Neuronal stem cell (in vitro differentiated cells): ENCODE measurements around the gene TEX26.

Source experiments
- DNase-seq: peaks from one replicate; pipeline ENCODE4 v3.0.0-alpha.2; 2013; ENCODE audit warnings: low spot score
- H2AFZ ChIP-seq: one replicate; pipeline ENCODE4 v1.6.1; 2013; ENCODE audit warnings: mild to moderate bottlenecking, low read length, inconsistent platforms
- H2AK5ac ChIP-seq: 2 replicates; pipeline ENCODE4 v1.6.1; 2013; ENCODE audit warnings: low read depth, mild to moderate bottlenecking, inconsistent platforms, low read length, moderate library complexity, mixed read lengths
- H2BK120ac ChIP-seq: 2 replicates; pipeline ENCODE4 v1.6.1; 2013; ENCODE audit warnings: low read depth, mild to moderate bottlenecking, inconsistent platforms, low read length, moderate library complexity, mixed read lengths
- H2BK12ac ChIP-seq: one replicate; pipeline ENCODE4 v1.6.1; 2013; ENCODE audit warnings: low read length, inconsistent platforms
- H2BK15ac ChIP-seq: 2 replicates; pipeline ENCODE4 v1.6.1; 2013; ENCODE audit warnings: mild to moderate bottlenecking, low read length, inconsistent platforms, mixed read lengths
- H2BK5ac ChIP-seq: one replicate; pipeline ENCODE4 v1.6.1; 2013; ENCODE audit warnings: inconsistent platforms, mild to moderate bottlenecking, low read length, moderate library complexity
- H3K14ac ChIP-seq: one replicate; pipeline ENCODE4 v1.6.1; 2013; ENCODE audit warnings: low read length, inconsistent platforms
- H3K18ac ChIP-seq: 2 replicates; pipeline ENCODE4 v1.6.1; 2013; ENCODE audit warnings: low read length, inconsistent platforms
- H3K23ac ChIP-seq: 2 replicates; pipeline ENCODE4 v1.6.1; 2013; ENCODE audit warnings: low read depth, mild to moderate bottlenecking, mixed read lengths, low read length, inconsistent platforms; ENCODE audit not compliant: poor library complexity
- H3K27ac ChIP-seq: replicated peaks from 3 replicates; pipeline ENCODE4 v1.5.1; 2013; ENCODE audit warnings: low read length, inconsistent platforms
- H3K27me3 ChIP-seq, 3 experiments: 2 replicates each; pipeline ENCODE4 v1.6.1; 2013; ENCODE audit warnings: low read length in 3 of 3, mild to moderate bottlenecking in 2 of 3, inconsistent platforms in 1 of 3, low read depth in 1 of 3, mixed read lengths in 1 of 3, moderate library complexity in 1 of 3; ENCODE audit not compliant: control insufficient read depth in 3 of 3, insufficient read depth in 3 of 3
- H3K36me3 ChIP-seq, 2 donors: replicated peaks in 1 of 2; 2 replicates each; pipeline ENCODE4 v1.6.1; 2013; ENCODE audit warnings: low read length in 2 of 2; ENCODE audit not compliant: control insufficient read depth in 2 of 2, insufficient read depth in 2 of 2
- H3K4ac ChIP-seq: 2 replicates; pipeline ENCODE4 v1.6.1; 2013; ENCODE audit warnings: inconsistent platforms, mild to moderate bottlenecking, low read length, moderate library complexity
- H3K4me1 ChIP-seq, 2 donors: 1 replicate in 1 of 2; 2 replicates in 1 of 2; pipeline ENCODE4 v1.6.1; 2013; ENCODE audit warnings: low read length in 2 of 2, low read depth in 1 of 2; ENCODE audit not compliant: control insufficient read depth in 2 of 2, insufficient read depth in 1 of 2
- H3K4me2 ChIP-seq: one replicate; pipeline ENCODE4 v1.6.1; 2013; ENCODE audit warnings: mild to moderate bottlenecking, low read length, inconsistent platforms; ENCODE audit not compliant: insufficient read depth, poor library complexity, severe bottlenecking
- H3K4me3 ChIP-seq, 2 donors: 2 replicates each; pipeline ENCODE4 v1.5.1; 2013; ENCODE audit warnings: low read length in 2 of 2, mild to moderate bottlenecking in 2 of 2, inconsistent platforms in 1 of 2, moderate library complexity in 1 of 2
- H3K79me1 ChIP-seq: one replicate; pipeline ENCODE4 v1.6.1; 2013; ENCODE audit warnings: low read depth, mild to moderate bottlenecking, inconsistent platforms, low read length, moderate library complexity
- H3K9ac ChIP-seq: one replicate; pipeline ENCODE4 v1.6.1; 2013; ENCODE audit warnings: mild to moderate bottlenecking, low read depth, low read length, inconsistent platforms; ENCODE audit not compliant: poor library complexity
- H3K9me3 ChIP-seq, 2 donors: replicated peaks in 1 of 2; 2 replicates each; pipeline versions ENCODE3 to v1.6.1; 2013; ENCODE audit warnings: low read length in 2 of 2, mild to moderate bottlenecking in 2 of 2, inconsistent platforms in 1 of 2, low read depth in 1 of 2, mixed read lengths in 1 of 2, moderate library complexity in 1 of 2; ENCODE audit not compliant: control insufficient read depth in 2 of 2, insufficient read depth in 1 of 2
- H4K8ac ChIP-seq: one replicate; pipeline ENCODE4 v1.6.1; 2013; ENCODE audit warnings: low read depth, mild to moderate bottlenecking, inconsistent platforms, low read length, moderate library complexity
- H4K91ac ChIP-seq: one replicate; pipeline ENCODE4 v1.6.1; 2013; ENCODE audit warnings: low read length, low read depth, mild to moderate bottlenecking, inconsistent platforms; ENCODE audit not compliant: poor library complexity
- WGBS, 2 donors: extraction: QIAGEN DNeasy Blood & Tissue Kit; methylation state at CpG; one replicate each; pipeline ENCODE4 v1.1.7; 2013; ENCODE audit warnings: missing lambda C conversion rate in 2 of 2, mixed read lengths in 1 of 2; ENCODE audit not compliant: insufficient read length in 2 of 2, insufficient replicate concordance in 1 of 2; ENCODE audit errors: extremely low coverage in 2 of 2; 5-methylcytosine and 5-hydroxymethylcytosine counted together

TEX26 gene

DNA sequence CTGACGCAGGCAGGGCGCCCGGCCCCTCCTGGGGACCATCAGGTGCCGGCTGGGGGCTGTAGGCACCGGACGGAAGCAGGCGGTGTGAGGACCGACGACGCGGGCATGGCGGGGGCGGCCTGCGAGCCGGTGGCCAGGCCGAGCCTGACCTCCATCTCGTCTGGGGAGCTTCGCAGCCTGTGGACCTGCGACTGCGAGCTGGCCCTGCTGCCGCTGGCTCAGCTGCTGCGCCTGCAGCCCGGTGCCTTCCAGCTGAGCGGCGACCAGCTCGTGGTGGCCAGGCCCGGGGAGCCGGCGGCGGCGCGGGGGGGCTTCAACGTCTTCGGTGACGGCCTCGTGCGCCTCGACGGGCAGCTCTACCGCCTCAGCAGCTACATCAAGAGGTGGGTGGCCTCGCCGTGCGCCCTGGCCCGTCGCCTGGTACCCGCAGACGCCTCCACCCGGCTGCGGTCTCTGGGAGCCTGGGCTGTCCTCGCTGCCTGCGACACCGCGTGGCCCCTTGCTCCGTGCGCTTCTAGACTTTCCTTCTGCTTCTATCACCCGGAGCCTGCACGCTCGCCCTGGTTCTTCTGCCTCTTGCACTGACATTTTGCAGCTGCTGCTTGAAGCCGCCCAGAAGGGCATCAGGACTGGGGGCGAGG is 25.9 kb upstream of the TEX26 start:
- Histone ChIP-seq H3K4me2 (peak overlapping the region; percentile 47), H3K4me3 (peak overlapping the region in 1 of 2 donors; percentile 76), H3K36me3 (no peaks in the 10 kb centered on the region), H2BK12ac (no peak overlapping the region), H4K8ac (no peak overlapping the region), H3K9me3 (no peaks in the 10 kb centered on the region), H3K23ac (no peak overlapping the region), H3K79me1 (no peaks in the 10 kb centered on the region), H4K91ac (peak overlapping the region; percentile 66), H3K9ac (peak overlapping the region; percentile 63), H3K27me3 (peaks cover 0 to 31% (median 0%) of the 10 kb centered on the region in 3 experiments), H3K27ac (no peak overlapping the region), H2BK15ac (peak overlapping the region; percentile 83), H2AK5ac (peak overlapping the region; percentile 81), H3K4me1 (peaks cover 2 to 5% of the 10 kb centered on the region in 2 donors), H2BK5ac (no peak overlapping the region), H3K4ac (no peak overlapping the region), H3K18ac (peak overlapping the region; percentile 90), H2BK120ac (no peak overlapping the region), H2AFZ (peak overlapping the region; percentile 84), H3K14ac (no peak overlapping the region)
- WGBS, 2 donors: no CpG with 5 or more reads among the region's 60 CpGs
- DNase-seq: no peak

DNA sequence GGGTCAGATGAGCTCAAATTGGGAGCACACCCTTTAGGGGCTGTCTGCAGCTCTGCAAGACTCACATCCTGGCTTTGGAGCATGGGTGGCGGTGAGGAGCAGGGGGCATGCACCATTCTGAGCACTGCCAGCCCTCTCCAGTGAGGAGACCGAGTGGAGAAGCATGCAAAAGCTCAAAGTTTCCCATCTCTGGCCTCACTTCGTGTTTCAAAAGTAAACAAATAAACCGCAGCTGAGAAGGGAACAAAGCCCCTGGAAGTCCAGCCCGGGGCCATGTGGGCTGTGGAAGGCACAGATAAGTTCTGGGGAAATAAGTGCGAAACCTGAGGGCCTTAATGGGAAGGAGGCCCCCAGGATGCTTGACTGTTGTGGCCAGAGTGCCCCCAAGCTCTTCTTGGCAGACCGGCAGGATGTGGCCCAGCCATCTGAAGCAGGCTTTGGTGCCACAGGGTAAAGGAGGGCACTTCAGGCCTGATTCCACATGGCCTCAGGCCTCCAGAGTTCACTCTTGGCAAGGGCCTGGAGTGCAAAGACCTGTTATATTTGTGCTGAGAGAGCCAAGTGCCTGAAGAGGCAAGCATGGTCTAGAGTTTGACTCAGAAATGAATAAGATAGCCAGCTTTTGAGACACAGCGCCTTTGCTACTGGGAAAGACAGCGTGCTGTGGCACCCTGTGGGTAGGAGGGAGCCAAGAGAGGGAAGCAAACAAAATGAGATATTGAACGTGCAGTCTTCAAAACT is 25.2 kb upstream of the TEX26 start:
- no peak overlapping the region for H3K4me3 ChIP-seq
- H2BK5ac ChIP-seq: no peak overlapping the region
- no peak overlapping the region for H2BK12ac ChIP-seq
- no peaks in the 10 kb centered on the region for H3K36me3 ChIP-seq
- H3K4me1 ChIP-seq: peaks cover 2 to 5% of the 10 kb centered on the region in 2 donors
- peak overlapping the region; percentile 84 for H2AFZ ChIP-seq
- H3K14ac ChIP-seq: no peak overlapping the region
- H4K91ac ChIP-seq: no peak overlapping the region
- no peak overlapping the region for H3K4me2 ChIP-seq
- no peak for DNase-seq
- H3K9ac ChIP-seq: no peak overlapping the region
- no peaks in the 10 kb centered on the region for H3K79me1 ChIP-seq
- H3K4ac ChIP-seq: no peak overlapping the region
- no CpG with 5 or more reads among the region's 10 CpGs for WGBS, 2 donors
- peaks cover 0 to 31% (median 0%) of the 10 kb centered on the region in 3 experiments for H3K27me3 ChIP-seq
- no peak overlapping the region for H3K18ac ChIP-seq
- H2AK5ac ChIP-seq: peak overlapping the region; percentile 81
- no peak overlapping the region for H2BK120ac ChIP-seq
- no peak overlapping the region for H4K8ac ChIP-seq
- H3K9me3 ChIP-seq: no peaks in the 10 kb centered on the region
- peak overlapping the region; percentile 83 for H2BK15ac ChIP-seq
- no peak overlapping the region for H3K27ac ChIP-seq
- no peak overlapping the region for H3K23ac ChIP-seq

DNA sequence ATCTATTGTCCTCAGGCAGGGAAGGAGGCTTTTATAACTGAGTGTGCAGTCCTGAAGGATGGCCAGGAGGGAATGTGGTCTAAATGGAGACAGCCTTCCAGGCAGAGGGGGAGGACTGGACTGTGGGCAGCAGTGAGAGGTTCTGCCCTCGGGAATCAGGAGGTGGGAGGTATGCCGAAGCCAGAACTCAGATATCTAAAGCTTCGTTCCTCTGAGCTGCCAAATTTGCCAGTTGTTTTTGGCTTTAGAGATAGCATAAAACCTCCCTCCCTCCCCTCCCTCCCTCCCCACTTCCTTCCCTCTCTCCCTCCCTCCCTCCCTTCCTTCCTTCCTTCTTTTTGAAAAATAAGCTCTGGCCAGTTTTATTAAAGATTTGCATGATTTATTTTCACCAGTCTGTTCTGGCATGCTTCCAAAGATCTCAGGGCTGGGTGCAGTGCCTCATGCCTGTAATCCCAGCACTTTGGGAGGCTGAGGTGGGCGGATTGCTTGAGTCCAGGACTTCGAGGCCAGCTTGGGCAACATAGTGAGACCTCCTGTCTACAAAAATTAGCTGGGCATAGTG is 24.0 kb upstream of the TEX26 start:
- peak overlapping the region; percentile 25 for H3K18ac ChIP-seq
- H3K27ac ChIP-seq: no peak overlapping the region
- H2BK5ac ChIP-seq: no peak overlapping the region
- H3K14ac ChIP-seq: no peak overlapping the region
- H3K9me3 ChIP-seq: no peaks in the 10 kb centered on the region
- peaks cover 2 to 5% of the 10 kb centered on the region in 2 donors for H3K4me1 ChIP-seq
- no peak overlapping the region for H3K23ac ChIP-seq
- no peaks in the 10 kb centered on the region for H3K79me1 ChIP-seq
- no peak overlapping the region for H3K4me2 ChIP-seq
- H2BK120ac ChIP-seq: no peak overlapping the region
- H4K91ac ChIP-seq: no peak overlapping the region
- peaks cover 0 to 31% (median 0%) of the 10 kb centered on the region in 3 experiments for H3K27me3 ChIP-seq
- no peak overlapping the region for H2BK15ac ChIP-seq
- no CpG with 5 or more reads among the region's 5 CpGs for WGBS, 2 donors
- H2AFZ ChIP-seq: peak overlapping the region; percentile 84
- H2AK5ac ChIP-seq: no peak overlapping the region
- DNase-seq: no peak
- H3K36me3 ChIP-seq: no peaks in the 10 kb centered on the region
- H3K4me3 ChIP-seq: no peak overlapping the region
- H4K8ac ChIP-seq: no peak overlapping the region
- no peak overlapping the region for H3K4ac ChIP-seq
- H2BK12ac ChIP-seq: no peak overlapping the region
- no peak overlapping the region for H3K9ac ChIP-seq

DNA sequence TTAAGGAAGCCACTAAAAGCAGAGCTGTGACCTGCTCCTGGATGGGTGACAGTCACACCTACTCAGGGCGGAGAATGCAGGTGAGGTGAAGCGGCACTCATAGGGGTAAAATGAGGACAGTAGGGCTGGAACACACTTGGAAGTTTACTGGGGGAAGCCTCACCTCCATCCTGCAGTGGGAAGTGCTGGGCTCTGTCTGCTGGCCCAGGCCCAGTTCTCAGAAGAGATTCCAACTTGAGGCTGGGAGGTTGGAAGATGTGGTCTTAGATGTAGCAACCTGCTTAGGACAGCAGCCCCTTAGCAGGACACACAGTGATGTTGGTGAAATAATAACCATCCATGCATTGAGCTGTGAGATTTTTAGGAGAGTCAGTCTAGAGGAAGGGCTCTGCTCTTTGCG is 21.8 kb upstream of the TEX26 start:
- Histone ChIP-seq H3K4me1 (peaks cover 2 to 5% of the 10 kb centered on the region in 2 donors), H3K4me2 (no peak overlapping the region), H4K91ac (no peak overlapping the region), H3K4me3 (no peak overlapping the region), H3K27ac (no peak overlapping the region), H3K18ac (no peak overlapping the region), H2BK15ac (no peak overlapping the region), H3K9me3 (no peaks in the 10 kb centered on the region), H3K36me3 (no peaks in the 10 kb centered on the region), H3K4ac (no peak overlapping the region), H3K9ac (no peak overlapping the region), H4K8ac (no peak overlapping the region), H3K23ac (no peak overlapping the region), H2AK5ac (no peak overlapping the region), H3K14ac (no peak overlapping the region), H3K79me1 (no peaks in the 10 kb centered on the region), H3K27me3 (peaks cover 0 to 18% (median 0%) of the 10 kb centered on the region in 3 experiments), H2AFZ (no peak overlapping the region), H2BK12ac (no peak overlapping the region), H2BK5ac (no peak overlapping the region), H2BK120ac (no peak overlapping the region)
- DNase-seq: no peak
- WGBS, 2 donors: no CpG with 5 or more reads among the region's 3 CpGs
